Measurements from ENCODE around the gene HHIP. TPM values are rescaled to one million over a fixed set of nuclear protein-coding genes. Genes with fewer than 3 reads are reported as not detected.

Gene HHIP
- total and polyA plus RNA-seq, 2 donors from 2014 or later, result 0.85 to 2.5 TPM

GRCh38 chr4:144720491-144720890 is 74.5 kb downstream of the HHIP start:
- TF ChIP-seq CTCF (IDR thresholded peaks at IDR 0.05; ENCODE audit: borderline replicate concordance, extremely low read depth, insufficient read depth), result no peak
- no peak for FAIRE-seq
- H3K36me3 ChIP-seq (ENCODE audit: control insufficient read depth in 2 of 3, insufficient read depth in 3 of 3, low read length in 3 of 3), result no peaks in the 10 kb centered on the region
- intact Hi-C loops (cut with DNase I), result no loop called here
- no peak overlapping the region for H3K9ac ChIP-seq (ENCODE audit: low read length in 3 of 3)
- no peak overlapping the region for H3K27ac ChIP-seq (ENCODE audit: low read depth in 2 of 2, low read length in 2 of 2)
- no peaks in the 10 kb centered on the region for H3K27me3 ChIP-seq (ENCODE audit: control insufficient read depth, insufficient read depth, low read length)
- H3K4me3 ChIP-seq (ENCODE audit: low read length in 3 of 3), result no peak overlapping the region
- no peaks in the 10 kb centered on the region for H3K4me1 ChIP-seq (ENCODE audit: control insufficient read depth in 2 of 3, insufficient read depth in 2 of 3, low read depth in 1 of 3, low read length in 3 of 3)
- no peaks in the 10 kb centered on the region for H3K9me3 ChIP-seq (ENCODE audit: control insufficient read depth in 2 of 3, insufficient read depth in 1 of 3, low read length in 3 of 3)
- DNase-seq, result no peak

- no peak overlapping the region for H3K9ac ChIP-seq (ENCODE audit: low read length in 3 of 3)
- intact Hi-C loops (cut with DNase I), result no loop called here
- FAIRE-seq (no peak), DNase-seq (no peak)
- no peaks in the 10 kb centered on the region for H3K4me1 ChIP-seq (ENCODE audit: control insufficient read depth in 2 of 3, insufficient read depth in 2 of 3, low read depth in 1 of 3, low read length in 3 of 3)
- H3K36me3 ChIP-seq (ENCODE audit: control insufficient read depth in 2 of 3, insufficient read depth in 3 of 3, low read length in 3 of 3), result no peaks in the 10 kb centered on the region
- H3K27me3 ChIP-seq (ENCODE audit: control insufficient read depth, insufficient read depth, low read length), result no peaks in the 10 kb centered on the region
- TF ChIP-seq CTCF (IDR thresholded peaks at IDR 0.05; ENCODE audit: borderline replicate concordance, extremely low read depth, insufficient read depth), result no peak
- H3K4me3 ChIP-seq (ENCODE audit: low read length in 3 of 3), result no peak overlapping the region
- no peaks in the 10 kb centered on the region for H3K9me3 ChIP-seq (ENCODE audit: control insufficient read depth in 2 of 3, insufficient read depth in 1 of 3, low read length in 3 of 3)
- H3K27ac ChIP-seq (ENCODE audit: low read depth in 2 of 2, low read length in 2 of 2), result no peak overlapping the region
These were observed 76.0 kb downstream of the HHIP start for GRCh38 chr4:144721994-144722393.

- intact Hi-C loops (cut with DNase I), result no loop called here
- no peaks in the 10 kb centered on the region for H3K4me1 ChIP-seq (ENCODE audit: control insufficient read depth in 2 of 3, insufficient read depth in 2 of 3, low read depth in 1 of 3, low read length in 3 of 3)
- no peak for TF ChIP-seq CTCF (IDR thresholded peaks at IDR 0.05; ENCODE audit: borderline replicate concordance, extremely low read depth, insufficient read depth)
- no peak overlapping the region for H3K27ac ChIP-seq (ENCODE audit: low read depth in 2 of 2, low read length in 2 of 2)
- H3K9ac ChIP-seq (ENCODE audit: low read length in 3 of 3), result no peak overlapping the region
- no peaks in the 10 kb centered on the region for H3K27me3 ChIP-seq (ENCODE audit: control insufficient read depth, insufficient read depth, low read length)
- no peaks in the 10 kb centered on the region for H3K36me3 ChIP-seq (ENCODE audit: control insufficient read depth in 2 of 3, insufficient read depth in 3 of 3, low read length in 3 of 3)
- FAIRE-seq (no peak), DNase-seq (no peak)
- H3K4me3 ChIP-seq (ENCODE audit: low read length in 3 of 3), result no peak overlapping the region
- no peaks in the 10 kb centered on the region for H3K9me3 ChIP-seq (ENCODE audit: control insufficient read depth in 2 of 3, insufficient read depth in 1 of 3, low read length in 3 of 3)
These were observed 77.5 kb downstream of the HHIP start for GRCh38 chr4:144723471-144723870.

GRCh38 chr4:144729175-144729574 is 83.2 kb downstream of the HHIP start:
- Histone ChIP-seq H3K4me3 (ENCODE audit: low read length in 3 of 3) (no peak overlapping the region), H3K4me1 (ENCODE audit: control insufficient read depth in 2 of 3, insufficient read depth in 2 of 3, low read depth in 1 of 3, low read length in 3 of 3) (no peaks in the 10 kb centered on the region), H3K36me3 (ENCODE audit: control insufficient read depth in 2 of 3, insufficient read depth in 3 of 3, low read length in 3 of 3) (no peaks in the 10 kb centered on the region), H3K9me3 (ENCODE audit: control insufficient read depth in 2 of 3, insufficient read depth in 1 of 3, low read length in 3 of 3) (no peaks in the 10 kb centered on the region), H3K27ac (ENCODE audit: low read depth in 2 of 2, low read length in 2 of 2) (no peak overlapping the region), H3K27me3 (ENCODE audit: control insufficient read depth, insufficient read depth, low read length) (no peaks in the 10 kb centered on the region), H3K9ac (ENCODE audit: low read length in 3 of 3) (no peak overlapping the region)
- FAIRE-seq, result no peak
- no peak for TF ChIP-seq CTCF (IDR thresholded peaks at IDR 0.05; ENCODE audit: borderline replicate concordance, extremely low read depth, insufficient read depth)
- DNase-seq, result no peak
- intact Hi-C loops (cut with DNase I), result no loop called here

Data from kidney (tissue), 14 donors.